Measurements from ENCODE around the gene TUBGCP3.

Gene TUBGCP3

GRCh38 chr13:112438515-112438914 is 149.4 kb downstream of the TUBGCP3 start:
- DNase-seq (ENCODE audit: insufficient read length, low spot score) (no peak), FAIRE-seq (no peak)
- TF ChIP-seq POLR2AphosphoS5 (IDR thresholded peaks at IDR 0.05; ENCODE audit: low read depth, low read length) (no peak), PAX5 (IDR thresholded peaks at IDR 0.05; ENCODE audit: insufficient read depth, low read length, severe bottlenecking) (no peak), POU2F2 (IDR thresholded peaks at IDR 0.05; ENCODE audit: low read depth, low read length) (no peak), SPI1 (IDR thresholded peaks at IDR 0.05; ENCODE audit: low read depth, low read length) (no peak), TAF1 (IDR thresholded peaks at IDR 0.05; ENCODE audit: low read depth, low read length) (no peak), POLR2A (IDR thresholded peaks at IDR 0.05; ENCODE audit: low read depth, low read length) (no peak)

GRCh38 chr13:112438094-112438493 is 149.9 kb downstream of the TUBGCP3 start:
- TF ChIP-seq POLR2AphosphoS5 (IDR thresholded peaks at IDR 0.05; ENCODE audit: low read depth, low read length) (no peak), TAF1 (IDR thresholded peaks at IDR 0.05; ENCODE audit: low read depth, low read length) (no peak), PAX5 (IDR thresholded peaks at IDR 0.05; ENCODE audit: insufficient read depth, low read length, severe bottlenecking) (no peak), POU2F2 (IDR thresholded peaks at IDR 0.05; ENCODE audit: low read depth, low read length) (no peak), SPI1 (IDR thresholded peaks at IDR 0.05; ENCODE audit: low read depth, low read length) (no peak), POLR2A (IDR thresholded peaks at IDR 0.05; ENCODE audit: low read depth, low read length) (no peak)
- DNase-seq (ENCODE audit: insufficient read length, low spot score): no peak
- FAIRE-seq: no peak

GRCh38 chr13:112435973-112436372 is 152.0 kb downstream of the TUBGCP3 start:
- no peak for TF ChIP-seq POLR2AphosphoS5 (IDR thresholded peaks at IDR 0.05; ENCODE audit: low read depth, low read length)
- no peak for TF ChIP-seq TAF1 (IDR thresholded peaks at IDR 0.05; ENCODE audit: low read depth, low read length)
- no peak for TF ChIP-seq SPI1 (IDR thresholded peaks at IDR 0.05; ENCODE audit: low read depth, low read length)
- no peak for TF ChIP-seq PAX5 (IDR thresholded peaks at IDR 0.05; ENCODE audit: insufficient read depth, low read length, severe bottlenecking)
- TF ChIP-seq POLR2A (IDR thresholded peaks at IDR 0.05; ENCODE audit: low read depth, low read length): no peak
- TF ChIP-seq POU2F2 (IDR thresholded peaks at IDR 0.05; ENCODE audit: low read depth, low read length): no peak
- DNase-seq (ENCODE audit: insufficient read length, low spot score) (no peak), FAIRE-seq (no peak)
